ENCODE data around the gene SMURF2.

DNA sequence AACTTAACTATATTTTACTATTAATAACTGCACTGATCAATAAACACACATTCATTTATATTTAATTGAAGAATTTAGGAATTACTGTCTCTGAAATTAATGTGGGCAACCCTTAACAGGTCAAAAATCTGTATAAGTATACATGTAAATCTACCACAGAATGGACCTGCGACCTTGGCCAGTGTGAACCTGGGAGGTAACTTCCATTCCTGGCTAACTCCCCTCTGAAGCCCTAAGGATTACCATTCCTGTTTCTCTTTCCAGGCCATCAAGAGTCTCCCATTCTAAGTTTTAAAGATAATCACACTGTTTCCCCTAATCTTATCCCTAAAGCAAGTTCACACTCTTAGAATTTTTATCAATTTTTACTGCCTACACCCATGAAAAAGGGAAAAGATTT is 58.1 kb downstream of the SMURF2 start:
- no peak for TF ChIP-seq EZH2 (IDR thresholded peaks at IDR 0.05; ENCODE audit: borderline replicate concordance)
- TF ChIP-seq, protein P1, sequence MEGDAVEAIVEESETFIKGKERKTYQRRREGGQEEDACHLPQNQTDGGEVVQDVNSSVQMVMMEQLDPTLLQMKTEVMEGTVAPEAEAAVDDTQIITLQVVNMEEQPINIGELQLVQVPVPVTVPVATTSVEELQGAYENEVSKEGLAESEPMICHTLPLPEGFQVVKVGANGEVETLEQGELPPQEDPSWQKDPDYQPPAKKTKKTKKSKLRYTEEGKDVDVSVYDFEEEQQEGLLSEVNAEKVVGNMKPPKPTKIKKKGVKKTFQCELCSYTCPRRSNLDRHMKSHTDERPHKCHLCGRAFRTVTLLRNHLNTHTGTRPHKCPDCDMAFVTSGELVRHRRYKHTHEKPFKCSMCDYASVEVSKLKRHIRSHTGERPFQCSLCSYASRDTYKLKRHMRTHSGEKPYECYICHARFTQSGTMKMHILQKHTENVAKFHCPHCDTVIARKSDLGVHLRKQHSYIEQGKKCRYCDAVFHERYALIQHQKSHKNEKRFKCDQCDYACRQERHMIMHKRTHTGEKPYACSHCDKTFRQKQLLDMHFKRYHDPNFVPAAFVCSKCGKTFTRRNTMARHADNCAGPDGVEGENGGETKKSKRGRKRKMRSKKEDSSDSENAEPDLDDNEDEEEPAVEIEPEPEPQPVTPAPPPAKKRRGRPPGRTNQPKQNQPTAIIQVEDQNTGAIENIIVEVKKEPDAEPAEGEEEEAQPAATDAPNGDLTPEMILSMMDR (IDR thresholded peaks at IDR 0.05; ENCODE audit: poor library complexity), result no peak
- no peak for TF ChIP-seq EZH2phosphoT487 (IDR thresholded peaks at IDR 0.05; ENCODE audit: low read depth, severe bottlenecking, unreplicated experiment)

Measured in hepatocyte (in vitro differentiated cells).